Cardiac muscle cell (in vitro differentiated cells and primary cell): ENCODE measurements around the gene SYT13. TPM values are rescaled to one million over a fixed set of nuclear protein-coding genes. Genes with fewer than 3 reads are reported as not detected.

ENCODE experiments used
- DNase-seq, 2 donors: peaks; one replicate each; pipeline versions ENCODE4 v3.0.0 to v3.0.0-alpha.2; 2010 to 2017; ENCODE audit warnings: low read depth in 1 of 2, low spot score in 1 of 2
- H3K27ac ChIP-seq: fragments of 200-600 bp; sonication (generic); 2 replicates; pipeline ENCODE4 v1.5.1; 2016
- H3K27me3 ChIP-seq: fragments of 200-600 bp; sonication (generic); 2 replicates; pipeline ENCODE4 v1.6.0; 2016; ENCODE audit warnings: control low read depth
- H3K36me3 ChIP-seq: fragments of 200-600 bp; sonication (generic); 2 replicates; pipeline ENCODE4 v1.5.1; 2016; ENCODE audit warnings: control low read depth
- H3K4me1 ChIP-seq: fragments of 200-600 bp; sonication (generic); 2 replicates; pipeline ENCODE4 v1.8.1; 2017; ENCODE audit warnings: low read depth, mild to moderate bottlenecking, mixed run types
- H3K4me3 ChIP-seq: fragments of 200-600 bp; sonication (generic); 2 replicates; pipeline ENCODE4 v1.5.1; 2016; ENCODE audit warnings: mild to moderate bottlenecking
- H3K9me3 ChIP-seq: fragments of 200-600 bp; sonication (generic); 2 replicates; pipeline ENCODE4 v1.5.1; 2017; ENCODE audit warnings: low read depth, mild to moderate bottlenecking, control low read depth
- polyA plus RNA-seq: library from polyadenylated mRNA; unstranded; fragments of >200 nt; fragmentation: Nextera tagmentation; extraction: Ambion mirVana; gene quantifications from 2 replicates; pipeline ENCODE4 v1.2.1, GENCODE V29; 2016
- total RNA-seq: library from RNA; depleted of rRNA; stranded (reverse); fragments of >200 nt; gene quantifications from 2 replicates; pipeline ENCODE4 v1.2.3, GENCODE V29; 2016
- TF ChIP-seq, protein P1 (sequence below): IDR thresholded peaks from 2 replicates; pipeline ENCODE4 v1.5.1; 2012; ENCODE audit warnings: low read depth, mild to moderate bottlenecking, low read length

Gene SYT13
- total and polyA plus RNA-seq, 2 experiments from 2014 or later: 0.09 to 1.6 TPM

DNA sequence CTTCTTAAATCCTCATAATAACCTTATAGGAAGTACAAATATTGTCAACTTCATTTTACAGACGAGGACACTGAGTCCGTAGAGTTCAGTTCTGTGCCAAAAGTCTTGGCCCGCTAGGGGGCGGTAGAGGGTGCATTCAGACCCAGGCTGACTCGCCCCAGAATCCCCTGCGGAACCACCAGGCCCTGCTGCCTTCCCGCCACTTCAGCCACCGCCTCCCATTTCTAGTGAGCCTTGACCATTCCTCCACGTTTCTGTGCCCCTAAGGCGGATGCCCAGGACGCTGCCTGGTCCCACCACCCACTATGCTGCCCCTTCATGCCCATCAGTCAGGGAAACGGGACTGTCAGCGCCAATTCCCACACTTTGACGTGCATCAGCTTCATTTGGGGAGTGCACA is 19.1 kb downstream of the SYT13 start:
- no peak overlapping the region for H3K4me3 ChIP-seq
- no peak for DNase-seq

DNA sequence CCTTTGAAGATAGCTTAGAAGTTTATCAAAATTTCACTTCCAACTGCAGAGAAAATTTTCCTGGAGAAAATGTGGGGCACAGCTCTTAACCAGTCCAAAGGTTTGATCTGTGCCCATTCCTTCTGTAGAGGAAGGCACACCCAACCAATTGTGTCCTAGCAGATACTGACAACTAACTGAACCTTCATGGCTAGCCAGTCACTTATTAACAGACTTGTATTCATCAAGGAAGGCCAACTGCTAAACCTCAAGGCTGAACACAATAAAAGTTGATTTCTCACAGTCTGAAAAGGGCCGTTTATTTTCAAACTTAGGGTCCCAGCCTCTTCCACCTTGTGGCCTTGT is 19.5 kb downstream of the SYT13 start:
- no peaks in the 10 kb centered on the region for H3K4me1 ChIP-seq
- TF ChIP-seq, protein P1, sequence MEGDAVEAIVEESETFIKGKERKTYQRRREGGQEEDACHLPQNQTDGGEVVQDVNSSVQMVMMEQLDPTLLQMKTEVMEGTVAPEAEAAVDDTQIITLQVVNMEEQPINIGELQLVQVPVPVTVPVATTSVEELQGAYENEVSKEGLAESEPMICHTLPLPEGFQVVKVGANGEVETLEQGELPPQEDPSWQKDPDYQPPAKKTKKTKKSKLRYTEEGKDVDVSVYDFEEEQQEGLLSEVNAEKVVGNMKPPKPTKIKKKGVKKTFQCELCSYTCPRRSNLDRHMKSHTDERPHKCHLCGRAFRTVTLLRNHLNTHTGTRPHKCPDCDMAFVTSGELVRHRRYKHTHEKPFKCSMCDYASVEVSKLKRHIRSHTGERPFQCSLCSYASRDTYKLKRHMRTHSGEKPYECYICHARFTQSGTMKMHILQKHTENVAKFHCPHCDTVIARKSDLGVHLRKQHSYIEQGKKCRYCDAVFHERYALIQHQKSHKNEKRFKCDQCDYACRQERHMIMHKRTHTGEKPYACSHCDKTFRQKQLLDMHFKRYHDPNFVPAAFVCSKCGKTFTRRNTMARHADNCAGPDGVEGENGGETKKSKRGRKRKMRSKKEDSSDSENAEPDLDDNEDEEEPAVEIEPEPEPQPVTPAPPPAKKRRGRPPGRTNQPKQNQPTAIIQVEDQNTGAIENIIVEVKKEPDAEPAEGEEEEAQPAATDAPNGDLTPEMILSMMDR: no peak
- DNase-seq: no peak

More for the DNA sequence above, 19.1 kb downstream of the SYT13 start:
- peaks cover 23% of the 10 kb centered on the region for H3K27me3 ChIP-seq
- H3K36me3 ChIP-seq: no peaks in the 10 kb centered on the region
- no peak overlapping the region for H3K27ac ChIP-seq
- TF ChIP-seq, protein P1: peak; percentile 38
- no peaks in the 10 kb centered on the region for H3K4me1 ChIP-seq
- no peaks in the 10 kb centered on the region for H3K9me3 ChIP-seq

DNA sequence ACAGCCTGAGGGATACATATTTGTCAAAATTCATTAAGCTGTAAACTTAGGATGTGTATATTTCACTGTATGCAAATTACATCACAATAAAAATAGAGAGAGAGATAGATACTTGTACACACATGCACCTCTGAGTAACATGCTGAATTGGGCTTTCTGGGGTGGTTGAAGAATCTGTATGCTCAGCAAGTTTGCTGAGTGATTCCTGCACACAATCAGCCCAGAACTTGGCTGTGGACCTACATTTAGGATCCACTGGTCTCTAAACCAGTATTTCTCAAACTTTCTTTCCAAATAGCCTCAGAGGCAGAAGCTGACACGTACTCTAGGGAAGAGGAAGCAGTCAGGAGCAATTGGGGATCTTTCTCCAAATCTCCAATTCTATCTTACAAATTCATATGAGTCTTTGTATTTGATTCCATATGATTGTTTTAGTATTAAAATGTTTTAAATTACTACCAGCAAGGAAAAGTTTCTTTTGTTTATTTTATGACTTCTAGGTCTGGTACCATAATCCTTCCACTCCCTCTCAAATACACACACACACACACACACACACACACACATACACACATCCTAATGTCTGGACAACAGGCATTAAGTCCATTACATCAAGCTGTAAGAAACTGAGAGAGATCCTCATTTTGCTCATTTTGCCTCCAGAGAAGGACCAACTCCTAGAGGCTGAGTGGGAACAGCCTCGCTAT is 20.0 kb downstream of the SYT13 start:
- TF ChIP-seq, protein P1: no peak

More for the DNA sequence above, 19.5 kb downstream of the SYT13 start:
- peaks cover 23% of the 10 kb centered on the region for H3K27me3 ChIP-seq
- H3K27ac ChIP-seq: no peak overlapping the region
- H3K36me3 ChIP-seq: no peaks in the 10 kb centered on the region
- H3K9me3 ChIP-seq: no peaks in the 10 kb centered on the region
- H3K4me3 ChIP-seq: no peak overlapping the region

DNA sequence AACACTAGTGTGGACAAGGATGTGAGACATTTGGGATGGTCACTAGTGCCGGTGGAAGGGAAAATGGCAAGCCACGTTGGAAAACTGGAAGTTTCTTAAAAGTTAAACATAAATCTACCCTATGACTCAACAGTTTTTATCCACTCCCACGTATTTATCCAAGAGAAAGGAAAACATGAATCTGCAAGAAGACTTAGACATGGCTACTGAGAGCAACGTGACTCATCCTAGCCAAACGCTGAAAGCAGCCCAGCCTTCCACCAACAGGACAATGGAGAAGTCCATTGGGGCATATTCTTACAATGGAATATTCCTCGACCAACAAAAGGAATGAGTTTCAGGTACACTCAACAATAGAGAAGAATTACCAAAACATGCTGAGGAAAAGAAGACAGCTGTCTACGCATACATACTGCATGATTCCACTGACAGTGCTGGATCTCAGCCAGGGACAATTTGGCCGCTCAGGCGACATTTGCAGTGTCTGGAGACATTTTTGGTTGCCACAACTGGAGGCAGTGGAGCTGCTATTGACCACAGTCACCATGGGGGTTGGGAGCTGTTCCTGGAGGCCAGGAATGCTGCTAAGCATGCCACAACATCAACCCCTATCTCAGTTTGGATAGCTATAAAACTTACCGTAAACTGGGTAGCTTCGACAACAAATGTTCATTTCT is 21.2 kb downstream of the SYT13 start:
- Histone ChIP-seq H3K4me3 (no peak overlapping the region), H3K9me3 (no peaks in the 10 kb centered on the region), H3K27ac (no peak overlapping the region), H3K36me3 (no peaks in the 10 kb centered on the region), H3K27me3 (peaks cover 13% of the 10 kb centered on the region), H3K4me1 (no peaks in the 10 kb centered on the region)
- DNase-seq: peak in 1 of 2 donors; percentile 79
- TF ChIP-seq, protein P1: no peak

More for the DNA sequence above, 20.0 kb downstream of the SYT13 start:
- Histone ChIP-seq H3K9me3 (no peaks in the 10 kb centered on the region), H3K4me1 (no peaks in the 10 kb centered on the region), H3K4me3 (no peak overlapping the region), H3K27ac (no peak overlapping the region), H3K36me3 (no peaks in the 10 kb centered on the region), H3K27me3 (peaks cover 19% of the 10 kb centered on the region)
- no peak for DNase-seq

DNA sequence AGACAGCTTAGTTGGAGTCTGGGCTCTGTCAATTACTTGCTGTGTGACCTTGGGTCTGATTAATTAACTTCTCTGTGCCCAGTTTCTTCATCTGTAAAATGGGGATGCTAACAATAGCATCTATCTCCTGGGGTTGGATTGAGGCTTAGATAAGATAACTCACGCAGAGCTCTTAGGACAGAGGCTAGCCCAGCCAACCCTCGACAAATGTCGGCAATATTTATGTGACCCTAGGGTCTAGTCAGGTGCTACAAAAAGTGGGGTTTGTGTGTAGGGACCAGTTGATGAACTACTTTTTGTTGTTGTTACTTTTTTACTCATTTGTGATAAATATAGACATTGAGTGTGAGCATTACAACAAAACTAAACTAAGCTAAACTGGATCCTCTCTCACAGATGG is 22.4 kb downstream of the SYT13 start:
- Histone ChIP-seq H3K9me3 (no peaks in the 10 kb centered on the region), H3K27ac (no peak overlapping the region), H3K36me3 (no peaks in the 10 kb centered on the region), H3K27me3 (peaks cover 4% of the 10 kb centered on the region), H3K4me1 (no peaks in the 10 kb centered on the region), H3K4me3 (no peak overlapping the region)
- TF ChIP-seq, protein P1: no peak
- no peak for DNase-seq
